Measurements from ENCODE around the gene TNNT1.

TNNT1 gene

DNA sequence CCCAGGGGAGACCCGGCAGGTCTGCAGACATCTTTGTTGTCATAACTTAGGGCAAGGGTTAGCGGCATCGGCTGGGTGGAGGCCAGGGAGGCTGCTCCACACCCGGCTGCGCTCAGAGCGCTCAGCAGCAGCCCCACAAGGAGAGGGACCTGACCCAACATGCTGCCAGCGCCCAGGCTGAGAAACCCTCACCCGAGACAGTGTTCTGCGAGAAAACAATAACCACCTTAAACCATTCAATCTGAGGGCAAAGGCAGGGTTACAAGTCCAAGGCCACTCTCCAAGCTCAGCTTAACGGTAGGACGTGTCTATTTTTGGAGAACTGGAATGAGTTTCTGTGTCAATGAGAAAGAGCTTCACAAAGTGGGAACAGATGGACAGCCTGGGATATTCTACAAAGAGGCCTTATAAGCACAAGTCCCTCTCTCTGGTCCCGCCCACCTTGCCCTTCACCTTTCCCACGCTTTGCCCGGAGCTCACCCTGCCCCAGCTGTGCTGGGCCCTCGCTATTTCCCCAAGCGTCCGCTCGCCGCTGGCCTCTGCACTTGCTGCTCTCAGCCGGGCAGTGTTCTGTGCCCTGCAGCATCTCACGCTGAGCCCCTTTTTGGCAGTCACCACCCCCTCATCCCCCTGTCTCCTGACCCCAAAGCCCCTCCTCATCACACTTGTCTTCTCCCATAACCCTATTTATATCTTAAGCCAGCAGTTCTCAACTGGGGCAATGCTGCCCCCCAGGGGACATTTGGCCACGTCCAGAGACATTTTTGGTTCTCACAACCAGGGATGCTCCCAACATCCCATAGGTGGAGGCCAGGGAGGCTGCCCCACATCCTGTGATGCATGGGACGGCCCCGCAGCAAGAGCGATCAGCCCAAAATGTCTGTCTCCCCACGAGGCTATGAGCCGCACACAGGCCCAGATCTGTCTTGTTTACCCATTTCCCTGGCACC lies 49.2 kb downstream of the TNNT1 start:
- no peak overlapping the region for H3K4me3 ChIP-seq (ENCODE audit: low read length)
- no peak for TF ChIP-seq ZNF274 (IDR thresholded peaks at IDR 0.05; ENCODE audit: low read depth, low read length)

DNA sequence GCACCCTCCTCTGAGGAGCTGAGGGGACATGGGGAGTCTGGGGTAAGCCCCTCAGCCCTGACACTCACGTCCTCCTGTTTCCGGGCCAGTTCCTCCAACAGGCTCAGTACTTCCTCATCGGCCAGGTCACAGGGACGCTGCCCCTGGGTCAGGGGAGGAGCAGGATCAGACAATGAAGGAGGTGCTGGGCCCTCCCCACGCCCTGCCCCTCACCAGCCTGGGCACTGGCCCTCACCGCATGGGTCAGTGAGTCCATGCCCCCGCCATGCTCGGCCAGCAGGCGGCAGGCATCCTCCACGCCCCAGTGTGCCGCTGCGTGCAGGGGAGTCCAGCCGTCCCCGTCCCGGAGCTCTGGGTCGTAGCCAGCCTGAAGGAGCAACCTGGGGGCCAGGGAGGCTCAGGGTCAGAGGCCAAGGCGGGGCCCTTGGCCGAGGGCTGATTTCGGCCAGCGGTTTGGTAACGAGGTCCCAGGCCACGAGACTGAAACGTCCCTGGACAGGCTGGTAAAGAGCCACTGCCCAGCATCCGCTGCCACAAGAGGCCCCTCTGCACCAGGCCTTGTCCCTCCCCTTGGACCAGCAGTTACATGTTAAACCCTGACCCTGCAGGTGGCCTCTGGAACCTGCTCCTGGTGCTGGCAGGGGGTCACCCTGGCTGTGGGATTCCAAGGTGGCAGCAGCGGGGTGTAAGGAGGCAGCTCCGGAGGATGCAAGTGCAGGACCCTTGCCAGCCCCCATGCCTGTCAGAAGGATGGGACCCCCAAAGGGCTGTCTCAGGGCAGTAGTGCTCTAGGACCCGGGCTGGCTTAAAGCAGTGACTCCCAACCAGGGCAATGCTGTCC lies 50.1 kb downstream of the TNNT1 start:
- no peak overlapping the region for H3K4me3 ChIP-seq (ENCODE audit: low read length)
- no peak for TF ChIP-seq ZNF274 (IDR thresholded peaks at IDR 0.05; ENCODE audit: low read depth, low read length)

DNA sequence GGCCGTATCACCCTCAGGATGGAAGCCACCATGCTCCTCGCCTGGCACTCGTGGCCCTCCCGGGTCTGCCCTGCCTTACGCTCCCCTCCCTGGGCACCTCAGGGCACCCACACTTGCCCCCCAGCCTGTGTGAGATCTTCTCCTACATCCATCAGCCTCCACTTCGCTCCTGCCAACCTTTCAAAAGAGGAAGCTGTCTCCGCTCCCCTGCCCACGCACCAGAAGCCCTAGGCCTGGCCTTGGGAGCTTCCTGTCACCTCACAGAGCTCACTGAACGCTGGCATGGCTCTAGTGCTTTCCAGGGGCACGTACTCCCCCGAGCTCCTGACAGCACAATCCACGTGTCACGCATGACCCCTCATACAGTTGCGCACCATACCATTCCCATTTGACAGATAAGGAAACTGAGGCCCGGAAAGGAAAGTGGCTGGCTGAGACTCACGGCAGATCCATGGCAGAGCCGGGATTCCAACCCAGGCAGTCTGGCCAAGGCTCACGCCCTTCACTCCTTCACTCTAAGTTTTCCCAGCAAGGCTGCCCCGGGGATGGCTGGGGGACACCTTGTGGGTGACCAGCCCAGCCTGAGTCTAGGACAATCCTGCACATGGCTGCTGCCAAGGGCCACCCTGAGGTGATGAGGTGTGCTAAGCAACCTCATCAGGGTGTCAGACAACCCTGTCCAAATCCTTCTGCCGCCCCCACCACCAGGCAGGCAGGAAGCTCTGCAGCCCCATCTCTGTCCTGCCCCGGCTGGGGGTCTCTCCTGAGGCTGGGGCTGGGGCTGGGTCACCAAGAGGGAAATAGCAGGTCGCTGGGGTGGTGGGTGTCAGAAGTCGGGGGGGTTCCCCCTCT lies 50.9 kb downstream of the TNNT1 start:
- no peak for TF ChIP-seq ZNF274 (IDR thresholded peaks at IDR 0.05; ENCODE audit: low read depth, low read length)
- H3K4me3 ChIP-seq (ENCODE audit: low read length): no peak overlapping the region

DNA sequence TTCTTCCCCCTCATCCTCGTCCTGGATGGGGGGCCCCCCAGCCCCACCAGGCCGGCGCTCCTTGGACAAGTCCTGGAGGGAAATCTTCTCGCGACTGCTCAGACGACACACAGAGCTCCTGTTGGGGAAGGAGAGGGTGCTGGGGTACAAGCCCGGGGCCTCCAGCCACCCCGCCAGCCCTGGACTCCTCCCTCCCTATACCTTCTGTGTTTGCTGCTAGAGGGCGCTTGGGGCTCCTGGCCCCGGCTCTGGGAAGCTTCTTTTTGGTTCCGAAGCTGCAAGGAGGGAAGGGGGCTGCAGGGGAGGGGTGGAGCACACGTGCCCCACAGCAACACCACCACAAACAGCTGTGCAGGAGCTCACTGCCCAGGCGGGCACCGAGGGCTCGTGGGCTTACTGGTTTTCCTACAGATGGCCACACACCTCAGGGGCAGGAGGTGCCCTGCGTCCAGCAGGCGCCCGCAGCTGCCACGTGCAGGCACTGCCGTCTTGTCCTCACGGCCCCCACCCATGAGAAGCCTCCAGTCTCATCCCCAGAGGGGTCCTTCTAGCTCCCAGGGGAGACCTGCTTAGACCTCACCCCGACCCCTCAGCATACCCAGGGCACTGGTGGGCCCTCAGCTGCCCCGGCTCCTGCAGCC lies 52.8 kb downstream of the TNNT1 start:
- H3K4me3 ChIP-seq (ENCODE audit: low read length): no peak overlapping the region
- TF ChIP-seq ZNF274 (IDR thresholded peaks at IDR 0.05; ENCODE audit: low read depth, low read length): no peak

DNA sequence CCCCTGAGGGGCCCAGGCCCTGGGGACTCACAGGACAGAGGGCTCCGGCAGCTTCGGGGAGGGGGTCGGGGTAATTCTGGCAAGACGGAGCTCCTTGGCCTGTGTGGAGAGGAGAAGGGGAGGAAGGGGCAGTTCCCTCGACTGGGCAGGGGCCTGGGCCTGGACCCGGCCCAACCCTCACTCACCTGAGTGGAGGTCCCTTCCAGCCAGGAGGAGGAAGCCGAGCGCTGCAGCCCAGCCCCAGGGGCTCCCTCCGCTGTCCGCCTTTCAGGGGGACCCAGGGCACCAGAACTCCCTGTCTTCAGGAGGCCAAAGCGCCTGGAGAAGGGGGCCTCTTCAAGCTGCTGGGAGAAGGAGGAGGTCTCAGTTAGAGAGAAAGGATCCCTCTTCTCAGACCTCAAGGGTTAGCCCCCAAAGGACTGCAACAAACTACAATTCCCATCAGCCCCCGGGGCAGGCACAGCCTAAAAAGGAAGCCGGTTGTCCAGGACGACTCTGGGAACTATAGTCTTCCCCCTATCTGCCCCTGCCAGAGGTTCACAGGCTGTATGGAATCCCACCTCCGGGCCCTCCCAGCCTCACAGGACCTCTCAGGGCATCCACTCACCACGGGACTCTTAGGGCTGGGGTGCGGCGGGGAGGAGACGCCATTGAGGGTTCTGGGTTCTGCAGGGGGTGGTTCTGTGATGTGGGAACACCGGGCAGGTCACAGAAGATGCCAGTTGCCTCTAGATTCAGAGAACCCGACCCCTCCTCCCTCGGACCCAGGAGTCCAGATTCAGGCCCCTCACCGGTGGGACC lies 53.5 kb downstream of the TNNT1 start:
- no peak for TF ChIP-seq ZNF274 (IDR thresholded peaks at IDR 0.05; ENCODE audit: low read depth, low read length)
- H3K4me3 ChIP-seq (ENCODE audit: low read length): no peak overlapping the region

DNA sequence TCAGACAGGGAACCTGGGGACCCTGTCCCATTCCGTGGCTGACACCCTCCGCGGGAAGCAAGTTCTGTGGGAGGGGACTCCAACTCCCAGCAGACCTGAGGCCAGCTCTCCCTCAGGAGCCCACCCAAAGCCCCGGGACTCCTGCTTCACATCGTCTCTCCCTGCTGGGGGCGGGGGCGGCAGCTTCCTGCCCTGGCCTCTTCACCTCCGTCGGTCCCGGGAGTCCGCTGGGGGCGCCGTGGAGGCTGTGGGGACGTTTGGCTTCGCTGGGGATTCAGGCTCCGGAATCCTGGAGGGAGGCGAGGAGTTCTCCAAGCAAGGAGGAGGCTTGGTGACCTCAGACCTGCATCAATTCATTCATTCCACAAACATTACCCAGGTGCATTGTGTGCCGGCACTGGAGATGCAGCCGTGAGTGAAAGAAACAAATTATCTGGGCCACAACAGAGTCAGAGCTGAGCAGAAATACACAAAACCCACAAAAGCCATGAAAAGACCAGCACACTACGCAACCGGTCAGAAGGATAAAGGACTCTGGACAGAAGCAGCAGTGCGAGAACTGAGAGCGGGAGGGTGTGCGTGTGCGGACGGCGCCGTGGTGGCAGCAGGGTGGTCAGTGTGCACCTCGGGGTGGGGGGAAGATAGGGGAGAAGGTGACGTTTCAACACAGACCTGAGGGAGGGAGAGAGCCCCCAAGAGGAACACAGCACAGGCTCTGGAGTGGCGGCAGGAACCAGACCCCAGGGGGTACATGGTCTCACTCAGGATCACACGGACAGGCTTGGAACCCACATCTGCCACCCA lies 54.3 kb downstream of the TNNT1 start:
- no peak overlapping the region for H3K4me3 ChIP-seq (ENCODE audit: low read length)

DNA sequence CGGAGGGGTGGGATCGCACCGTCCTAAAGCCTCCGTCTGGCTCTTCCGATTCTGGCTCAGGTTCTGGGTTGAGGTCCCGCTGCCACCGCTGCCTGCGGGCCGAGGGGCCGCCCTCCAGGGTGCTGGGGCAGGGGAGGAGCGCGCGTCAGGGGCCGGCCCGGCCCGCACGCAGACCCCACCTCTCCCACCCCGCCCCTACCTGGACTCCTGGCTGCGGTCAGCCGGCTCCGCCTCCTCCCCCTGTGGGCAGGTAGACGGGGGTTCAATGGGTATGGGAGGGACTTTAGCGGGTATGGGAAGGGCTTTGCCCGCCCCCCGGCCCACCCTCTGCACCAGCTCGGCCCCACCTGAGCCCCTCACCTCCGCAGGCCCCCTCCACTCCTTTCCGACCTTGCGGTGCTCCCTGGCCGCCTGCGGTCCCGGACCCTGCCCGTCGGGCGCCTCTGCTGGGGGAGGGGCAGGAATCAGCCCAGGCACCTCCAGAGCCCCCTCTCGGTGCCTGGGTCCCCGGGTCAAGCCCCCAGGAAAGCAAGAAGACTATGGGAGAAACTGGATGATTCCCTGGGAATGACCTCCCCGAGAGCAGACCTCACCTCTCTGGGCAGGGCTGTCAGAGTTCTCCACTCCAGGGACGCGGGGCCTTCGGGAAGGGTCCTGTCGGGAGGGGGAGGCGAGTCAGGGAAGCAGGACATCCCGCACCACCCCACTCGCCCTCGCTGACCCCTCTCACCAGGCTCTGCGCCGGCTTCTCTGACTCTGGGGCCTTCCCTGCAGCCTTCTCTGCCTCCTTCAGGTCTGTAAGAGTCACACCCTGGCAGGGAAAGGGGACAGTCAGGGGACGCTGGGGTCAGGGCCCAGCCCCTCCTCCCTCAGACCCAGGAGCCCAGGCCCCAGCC lies 56.3 kb downstream of the TNNT1 start:
- TF ChIP-seq ZNF274 (IDR thresholded peaks at IDR 0.05; ENCODE audit: low read depth, low read length): no peak
- H3K4me3 ChIP-seq (ENCODE audit: low read length): no peak overlapping the region

More for the DNA sequence above, 54.3 kb downstream of the TNNT1 start:
- no peak for TF ChIP-seq ZNF274 (IDR thresholded peaks at IDR 0.05; ENCODE audit: low read depth, low read length)

DNA sequence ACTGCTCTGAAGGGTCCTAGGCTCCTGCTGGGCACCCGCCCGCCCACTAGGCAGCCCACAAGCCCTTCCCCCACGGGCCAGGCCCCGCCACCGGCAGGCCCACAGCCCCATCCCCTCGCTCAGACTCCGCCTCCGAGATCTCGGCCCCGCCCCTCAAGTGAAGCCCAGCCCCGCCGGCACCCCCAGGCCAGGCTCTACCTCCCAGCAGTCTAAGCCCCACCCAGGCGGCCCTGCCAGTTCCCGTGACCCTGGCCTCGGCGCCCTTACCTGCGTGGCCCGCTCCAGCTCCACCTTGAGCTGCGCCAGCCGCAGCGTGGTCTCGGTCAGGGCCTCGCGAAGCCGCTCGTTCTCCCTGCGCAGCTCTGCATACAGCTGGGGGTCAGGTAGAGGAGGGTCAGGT lies 57.1 kb downstream of the TNNT1 start:
- TF ChIP-seq ZNF274 (IDR thresholded peaks at IDR 0.05; ENCODE audit: low read depth, low read length): no peak
- H3K4me3 ChIP-seq (ENCODE audit: low read length): no peak overlapping the region

DNA sequence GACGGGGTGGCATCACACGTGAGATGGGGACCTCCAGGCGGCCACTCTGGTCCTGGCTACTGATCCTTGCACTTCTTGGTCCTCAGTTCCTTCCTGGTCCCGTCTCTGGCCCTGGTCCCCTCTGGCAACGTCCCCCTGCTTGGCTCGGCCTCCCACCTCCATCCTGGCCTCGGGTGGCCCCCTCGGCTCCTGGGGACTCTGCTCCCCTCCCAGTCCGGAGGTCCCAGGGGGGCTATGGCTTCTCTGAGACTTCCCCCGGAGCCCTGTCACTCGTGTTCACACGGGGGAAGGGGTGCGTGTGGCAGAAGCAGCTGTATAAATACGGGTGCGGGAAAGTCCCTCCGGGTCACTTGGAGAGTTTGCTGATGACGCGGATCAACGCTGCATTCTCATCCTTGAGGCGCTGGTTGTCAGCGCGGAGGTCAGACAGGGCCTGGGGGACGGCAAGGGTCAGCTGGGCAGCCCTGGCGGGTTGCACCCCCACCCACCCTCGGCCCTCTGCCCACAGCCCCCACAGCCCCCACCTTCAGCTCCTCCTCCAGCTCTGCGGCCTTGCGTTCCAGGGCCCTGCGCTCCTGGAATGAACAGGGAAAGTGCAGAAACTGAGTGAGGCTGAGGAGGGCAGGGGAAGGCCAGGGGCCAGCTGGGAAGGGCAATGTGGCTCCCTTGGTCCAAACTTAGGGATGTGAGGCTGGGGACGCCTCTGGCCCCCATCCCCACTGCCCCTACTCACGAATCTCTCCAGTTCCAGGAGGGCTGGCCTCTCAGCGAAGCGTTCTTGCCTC lies 57.7 kb downstream of the TNNT1 start:
- H3K4me3 ChIP-seq (ENCODE audit: low read length): no peak overlapping the region
- TF ChIP-seq ZNF274 (IDR thresholded peaks at IDR 0.05; ENCODE audit: low read depth, low read length): no peak

DNA sequence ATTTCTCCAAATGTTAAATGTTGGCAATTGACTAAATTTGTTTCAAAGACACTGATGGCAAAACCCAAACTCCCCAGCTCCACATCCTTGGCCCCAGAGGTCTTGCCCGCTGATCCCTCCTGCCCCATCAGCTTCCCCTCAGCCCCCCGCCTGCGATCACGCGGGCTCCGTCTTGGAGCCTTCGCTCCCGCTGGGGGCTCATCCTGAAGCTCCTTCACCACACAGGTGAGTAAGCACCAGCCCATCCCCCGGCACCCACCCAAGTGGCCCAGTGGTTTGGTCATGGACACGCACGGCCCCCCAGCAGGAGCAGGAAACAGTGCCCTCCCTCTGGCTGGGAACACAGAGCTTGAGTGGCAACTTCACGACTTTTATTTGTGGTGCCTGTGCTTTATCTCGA lies 58.4 kb downstream of the TNNT1 start:
- no peak overlapping the region for H3K4me3 ChIP-seq (ENCODE audit: low read length)
- no peak for TF ChIP-seq ZNF274 (IDR thresholded peaks at IDR 0.05; ENCODE audit: low read depth, low read length)

Measured in GM08714 (cell line).